CD14-positive monocyte (primary cell): ENCODE results near the gene SIGLEC7. TPM values are rescaled to one million over a fixed set of nuclear protein-coding genes. Genes with fewer than 3 reads are reported as not detected.
A peak's percentile ranks its signal among the peaks of the same experiment; 100 is the strongest.

Experiments used
- DNase-seq, 3 donors: peaks; one replicate each; pipeline ENCODE4 v3.0.0-alpha.2; 2011 to 2022
- H2AFZ ChIP-seq: 2 replicates; pipeline ENCODE4 v1.6.0; 2012; ENCODE audit warnings: mild to moderate bottlenecking, low read depth, low read length, inconsistent platforms; ENCODE audit not compliant: insufficient read depth, poor library complexity, severe bottlenecking
- H3K27ac ChIP-seq, 2 donors: 1 replicate in 1 of 2; 2 replicates in 1 of 2; pipeline ENCODE4 v1.5.1; 2012 to 2013; ENCODE audit warnings: low read length in 2 of 2, control low read depth in 1 of 2, inconsistent platforms in 1 of 2, low read depth in 1 of 2, mild to moderate bottlenecking in 1 of 2
- H3K27me3 ChIP-seq, 2 donors: one replicate each; pipeline versions ENCODE4 v1.6.0 to v1.6.1; 2011 to 2013; ENCODE audit warnings: low read length in 2 of 2; ENCODE audit not compliant: control insufficient read depth in 2 of 2, insufficient read depth in 2 of 2
- H3K36me3 ChIP-seq, 2 donors: replicated peaks in 1 of 2; 1 replicate in 1 of 2; 2 replicates in 1 of 2; pipeline versions ENCODE4 v1.5.1 to v1.6.1; 2012 to 2013; ENCODE audit warnings: low read length in 2 of 2, control low read depth in 1 of 2, inconsistent platforms in 1 of 2, mild to moderate bottlenecking in 1 of 2; ENCODE audit not compliant: insufficient read depth in 2 of 2, control insufficient read depth in 1 of 2
- H3K4me1 ChIP-seq, 2 donors: 1 replicate in 1 of 2; 2 replicates in 1 of 2; pipeline versions ENCODE4 v1.5.1 to v1.6.1; 2012 to 2013; ENCODE audit warnings: low read length in 2 of 2, control low read depth in 1 of 2, inconsistent platforms in 1 of 2, mild to moderate bottlenecking in 1 of 2, moderate library complexity in 1 of 2; ENCODE audit not compliant: insufficient read depth in 2 of 2, control insufficient read depth in 1 of 2
- H3K4me2 ChIP-seq: replicated peaks from 2 replicates; pipeline ENCODE3; 2012; ENCODE audit warnings: low read length, moderate library complexity, mild to moderate bottlenecking; ENCODE audit not compliant: poor library complexity, severe bottlenecking; ENCODE audit errors: extremely low read depth
- H3K4me3 ChIP-seq, 3 experiments: fragments of 200-600 bp in 1 of 3; sonication (generic) in 1 of 3; replicated peaks in 1 of 3; 1 replicate in 2 of 3; 2 replicates in 1 of 3; pipeline ENCODE4 v1.5.1; 2011 to 2013; ENCODE audit warnings: low read length in 3 of 3, mild to moderate bottlenecking in 3 of 3, control low read depth in 2 of 3, low read depth in 2 of 3, inconsistent platforms in 1 of 3, moderate library complexity in 1 of 3
- H3K79me2 ChIP-seq: 2 replicates; pipeline ENCODE4 v1.6.0; 2012; ENCODE audit warnings: mild to moderate bottlenecking, control low read depth, inconsistent platforms, low read length, moderate library complexity; ENCODE audit not compliant: insufficient read depth
- H3K9ac ChIP-seq: 2 replicates; pipeline ENCODE4 v1.6.0; 2017; ENCODE audit warnings: low read length, mild to moderate bottlenecking; ENCODE audit not compliant: insufficient read depth, poor library complexity, severe bottlenecking
- H3K9me3 ChIP-seq, 2 donors: replicated peaks in 1 of 2; 1 replicate in 1 of 2; 2 replicates in 1 of 2; pipeline versions ENCODE4 v1.5.1 to v1.6.1; 2012 to 2013; ENCODE audit warnings: low read length in 2 of 2, control low read depth in 1 of 2; ENCODE audit not compliant: control insufficient read depth in 1 of 2, insufficient read depth in 1 of 2
- H4K20me1 ChIP-seq: 2 replicates; pipeline ENCODE4 v1.6.0; 2012; ENCODE audit warnings: mild to moderate bottlenecking, low read length, control low read depth, moderate library complexity; ENCODE audit not compliant: insufficient read depth
- H3K27ac Mint-ChIP-seq, 7 donors: one replicate each; pipeline ENCODE4 v1.8.0; 2020; ENCODE audit warnings: mild to moderate bottlenecking in 7 of 7, mixed read lengths in 7 of 7, moderate library complexity in 6 of 7, inconsistent platforms in 2 of 7
- H3K27me3 Mint-ChIP-seq, 3 donors: one replicate each; pipeline ENCODE4 v1.8.0; 2021 to 2022; ENCODE audit warnings: low read depth in 3 of 3, mild to moderate bottlenecking in 3 of 3, mixed read lengths in 3 of 3, moderate library complexity in 3 of 3, inconsistent platforms in 1 of 3
- H3K36me3 Mint-ChIP-seq, 2 donors: one replicate each; pipeline ENCODE4 v1.8.0; 2020; ENCODE audit warnings: mixed read lengths in 2 of 2, inconsistent platforms in 1 of 2, mild to moderate bottlenecking in 1 of 2
- H3K4me1 Mint-ChIP-seq: one replicate; pipeline ENCODE4 v1.8.0; 2020; ENCODE audit warnings: mild to moderate bottlenecking, mixed read lengths
- H3K4me3 Mint-ChIP-seq, 2 donors: one replicate each; pipeline ENCODE4 v1.8.0; 2020; ENCODE audit warnings: mild to moderate bottlenecking in 2 of 2, mixed read lengths in 2 of 2, moderate library complexity in 1 of 2
- H3K9me3 Mint-ChIP-seq, 7 donors: one replicate each; pipeline ENCODE4 v1.8.0; 2020 to 2022; ENCODE audit warnings: mixed read lengths in 7 of 7, mild to moderate bottlenecking in 6 of 7, moderate library complexity in 6 of 7, inconsistent platforms in 2 of 7
- WGBS: methylation state at CpG from one replicate; pipeline ENCODE4 v1.1.5; 2013; ENCODE audit warnings: missing lambda C conversion rate; ENCODE audit not compliant: insufficient coverage; 5-methylcytosine and 5-hydroxymethylcytosine counted together
- intact Hi-C, 2 donors: fragments of 100-400 bp; cut with micrococcal nuclease; formaldehyde crosslinking; loops; one replicate each; pipeline versions ENCODE4 v1.15.0 to v1.15.1; 2023
- polyA plus RNA-seq, 3 donors: library from polyadenylated mRNA; depleted of rRNA in 1 of 3; unstranded in 2 of 3; stranded (reverse) in 1 of 3; fragments of 300-500 nt in 2 of 3; fragments of >200 nt in 1 of 3; fragmentation: Illumina TruSeq in 2 of 3; gene quantifications; 1 replicate in 2 of 3; 2 replicates in 1 of 3; pipeline ENCODE4 v1.2.3, GENCODE V29; 2012 to 2021
- TF ChIP-seq, protein P1 (sequence below): fragments of 200-600 bp; IDR thresholded peaks from one replicate; pipeline ENCODE4 v1.8.0; 2022; ENCODE audit warnings: antibody characterized with exemption, mild to moderate bottlenecking

The SIGLEC7 gene
- polyA plus RNA-seq, 3 donors = 71.8 to 93.3 (median 82.0) TPM

- no peaks in the 10 kb centered on the region for H4K20me1 ChIP-seq
- 33% methylated on average over 3 of the region's 6 CpGs for WGBS
- no peaks in the 10 kb centered on the region for H3K36me3 ChIP-seq
- Mint-ChIP-seq H3K27ac (peak overlapping the region; percentile 73 to 92 (median 86)), H3K36me3 (peaks cover 0 to 1% of the 10 kb centered on the region in 2 donors), H3K9me3 (peaks cover 0 to 2% (median 0%) of the 10 kb centered on the region in 7 donors), H3K4me3 (peak overlapping the region in 1 of 2 donors; percentile 4), H3K4me1 (peaks cover 36% of the 10 kb centered on the region), H3K27me3 (peaks cover 2 to 5% (median 4%) of the 10 kb centered on the region in 3 donors)
- H3K4me1 ChIP-seq = peaks cover 41 to 48% of the 10 kb centered on the region in 2 donors
- peak overlapping the region; percentile 57 to 72 for H3K27ac ChIP-seq
- H3K9ac ChIP-seq = no peak overlapping the region
- no peaks in the 10 kb centered on the region for H3K9me3 ChIP-seq
- H3K27me3 ChIP-seq = no peaks in the 10 kb centered on the region
- TF ChIP-seq, protein P1, sequence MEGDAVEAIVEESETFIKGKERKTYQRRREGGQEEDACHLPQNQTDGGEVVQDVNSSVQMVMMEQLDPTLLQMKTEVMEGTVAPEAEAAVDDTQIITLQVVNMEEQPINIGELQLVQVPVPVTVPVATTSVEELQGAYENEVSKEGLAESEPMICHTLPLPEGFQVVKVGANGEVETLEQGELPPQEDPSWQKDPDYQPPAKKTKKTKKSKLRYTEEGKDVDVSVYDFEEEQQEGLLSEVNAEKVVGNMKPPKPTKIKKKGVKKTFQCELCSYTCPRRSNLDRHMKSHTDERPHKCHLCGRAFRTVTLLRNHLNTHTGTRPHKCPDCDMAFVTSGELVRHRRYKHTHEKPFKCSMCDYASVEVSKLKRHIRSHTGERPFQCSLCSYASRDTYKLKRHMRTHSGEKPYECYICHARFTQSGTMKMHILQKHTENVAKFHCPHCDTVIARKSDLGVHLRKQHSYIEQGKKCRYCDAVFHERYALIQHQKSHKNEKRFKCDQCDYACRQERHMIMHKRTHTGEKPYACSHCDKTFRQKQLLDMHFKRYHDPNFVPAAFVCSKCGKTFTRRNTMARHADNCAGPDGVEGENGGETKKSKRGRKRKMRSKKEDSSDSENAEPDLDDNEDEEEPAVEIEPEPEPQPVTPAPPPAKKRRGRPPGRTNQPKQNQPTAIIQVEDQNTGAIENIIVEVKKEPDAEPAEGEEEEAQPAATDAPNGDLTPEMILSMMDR = no peak
- peak; percentile 47 to 59 (median 47) for DNase-seq
- H2AFZ ChIP-seq = no peak overlapping the region
- peak overlapping the region in 1 of 3 experiments; percentile 33 for H3K4me3 ChIP-seq
- H3K4me2 ChIP-seq = peak overlapping the region; percentile 46
- no peaks in the 10 kb centered on the region for H3K79me2 ChIP-seq
- intact Hi-C loops = loop anchor here in 1 of 2 donors (5.0 kb wide), 1 partner anchor 33 kb away; no protein-coding TSS in a partner anchor
Observed at GRCh38 chr19:51114087-51114729, 27.9 kb upstream of the SIGLEC7 start.

- H4K20me1 ChIP-seq = no peaks in the 10 kb centered on the region
- TF ChIP-seq, protein P1 = no peak
- intact Hi-C loops = no loop called here
- peaks cover 2% of the 10 kb centered on the region for H3K79me2 ChIP-seq
- no peak overlapping the region for H3K9ac ChIP-seq
- no peaks in the 10 kb centered on the region for H3K36me3 ChIP-seq
- H3K4me2 ChIP-seq = no peak overlapping the region
- H3K4me3 Mint-ChIP-seq = no peak overlapping the region
- no peaks in the 10 kb centered on the region for H3K9me3 ChIP-seq
- H3K27me3 ChIP-seq = no peaks in the 10 kb centered on the region
- no peak overlapping the region for H3K4me3 ChIP-seq
- H3K27ac ChIP-seq = no peak overlapping the region
- peaks cover 1 to 5% of the 10 kb centered on the region in 2 donors for H3K36me3 Mint-ChIP-seq
- no peak overlapping the region for H3K27ac Mint-ChIP-seq
- H3K4me1 ChIP-seq = peaks cover 67 to 71% of the 10 kb centered on the region in 2 donors
- H3K4me1 Mint-ChIP-seq = peaks cover 56% of the 10 kb centered on the region
- no peak for DNase-seq
- H3K9me3 Mint-ChIP-seq = peaks cover 0 to 2% (median 0%) of the 10 kb centered on the region in 7 donors
- no peak overlapping the region for H2AFZ ChIP-seq
- 77% methylated on average over 4 of the region's 6 CpGs for WGBS
- peaks cover 0 to 5% (median 1%) of the 10 kb centered on the region in 3 donors for H3K27me3 Mint-ChIP-seq
Observed at GRCh38 chr19:51116736-51117286, 25.3 kb upstream of the SIGLEC7 start.
